HL-60 (cell line): ENCODE data around the gene VTI1A.

Source experiments
- DNase-seq, 2 experiments: peaks; one replicate each; pipeline ENCODE4 v3.0.0-alpha.2; 2010 to 2020; ENCODE audit warnings: low read depth in 1 of 2, low spot score in 1 of 2
- H3K27ac ChIP-seq: fragments of 250-450 bp; sonication (Bioruptor Pico); replicated peaks from 2 replicates; pipeline ENCODE4 v1.5.1; 2020; ENCODE audit warnings: mild to moderate bottlenecking, moderate library complexity
- H3K27me3 ChIP-seq: fragments of 250-450 bp; sonication (Bioruptor Pico); 2 replicates; pipeline ENCODE4 v1.5.1; 2021; ENCODE audit warnings: mild to moderate bottlenecking, moderate library complexity; ENCODE audit not compliant: insufficient read depth, poor library complexity, severe bottlenecking
- H3K4me3 ChIP-seq: replicated peaks from 2 replicates; pipeline ENCODE4 v1.5.1; 2011; ENCODE audit warnings: mild to moderate bottlenecking, control low read depth, low read length; ENCODE audit not compliant: insufficient read depth
- GABPA ChIP-seq: IDR thresholded peaks from 2 replicates; pipeline ENCODE4 v1.6.1; 2012; ENCODE audit warnings: low read depth
- POLR2AphosphoS5 ChIP-seq: IDR thresholded peaks from 2 replicates; pipeline ENCODE4 v1.6.1; 2012; ENCODE audit warnings: low read depth
- REST ChIP-seq: IDR thresholded peaks from 2 replicates; pipeline ENCODE4 v1.6.1; 2012; ENCODE audit warnings: low read depth; ENCODE audit not compliant: insufficient replicate concordance
- SPI1 ChIP-seq: IDR thresholded peaks from 2 replicates; pipeline ENCODE4 v1.6.1; 2012; ENCODE audit warnings: low read depth, mild to moderate bottlenecking, borderline replicate concordance
- TF ChIP-seq, protein P1 (sequence below): IDR thresholded peaks from one replicate; pipeline ENCODE4 v1.5.1; 2011; ENCODE audit warnings: low read length, control low read depth, inconsistent platforms; ENCODE audit not compliant: insufficient read depth

VTI1A gene

DNA sequence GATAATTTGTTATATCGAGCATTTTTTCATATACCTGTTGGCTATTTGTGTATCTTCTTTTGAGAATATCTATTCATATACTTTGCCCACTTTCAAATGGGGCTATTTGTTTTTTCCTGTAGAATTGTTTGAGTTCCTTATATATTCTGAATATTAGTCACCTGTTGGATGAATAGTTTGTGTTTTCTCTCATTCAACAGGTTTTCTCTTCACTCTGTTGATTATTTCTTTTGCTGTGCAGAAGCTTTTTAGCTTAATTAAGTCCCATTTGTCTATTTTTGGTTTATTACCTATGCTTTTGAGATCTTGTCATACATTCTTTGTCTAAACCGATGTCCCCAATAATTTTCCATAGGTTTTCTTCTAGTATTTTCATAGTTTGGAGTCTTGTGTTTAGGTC, 65.3 kb downstream of the VTI1A start:
- TF ChIP-seq GABPA = no peak
- no peak for TF ChIP-seq REST
- no peaks in the 10 kb centered on the region for H3K27me3 ChIP-seq
- H3K27ac ChIP-seq = no peak overlapping the region
- no peak for DNase-seq
- no peak overlapping the region for H3K4me3 ChIP-seq

GRCh38 chr10:112515126-112515525, 68.1 kb downstream of the VTI1A start:
- H3K27me3 ChIP-seq = no peaks in the 10 kb centered on the region
- no peak for DNase-seq
- TF ChIP-seq SPI1 (no peak), GABPA (no peak), POLR2AphosphoS5 (no peak), REST (no peak)
- TF ChIP-seq, protein P1, sequence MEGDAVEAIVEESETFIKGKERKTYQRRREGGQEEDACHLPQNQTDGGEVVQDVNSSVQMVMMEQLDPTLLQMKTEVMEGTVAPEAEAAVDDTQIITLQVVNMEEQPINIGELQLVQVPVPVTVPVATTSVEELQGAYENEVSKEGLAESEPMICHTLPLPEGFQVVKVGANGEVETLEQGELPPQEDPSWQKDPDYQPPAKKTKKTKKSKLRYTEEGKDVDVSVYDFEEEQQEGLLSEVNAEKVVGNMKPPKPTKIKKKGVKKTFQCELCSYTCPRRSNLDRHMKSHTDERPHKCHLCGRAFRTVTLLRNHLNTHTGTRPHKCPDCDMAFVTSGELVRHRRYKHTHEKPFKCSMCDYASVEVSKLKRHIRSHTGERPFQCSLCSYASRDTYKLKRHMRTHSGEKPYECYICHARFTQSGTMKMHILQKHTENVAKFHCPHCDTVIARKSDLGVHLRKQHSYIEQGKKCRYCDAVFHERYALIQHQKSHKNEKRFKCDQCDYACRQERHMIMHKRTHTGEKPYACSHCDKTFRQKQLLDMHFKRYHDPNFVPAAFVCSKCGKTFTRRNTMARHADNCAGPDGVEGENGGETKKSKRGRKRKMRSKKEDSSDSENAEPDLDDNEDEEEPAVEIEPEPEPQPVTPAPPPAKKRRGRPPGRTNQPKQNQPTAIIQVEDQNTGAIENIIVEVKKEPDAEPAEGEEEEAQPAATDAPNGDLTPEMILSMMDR = no peak
- no peak overlapping the region for H3K4me3 ChIP-seq
- H3K27ac ChIP-seq = no peak overlapping the region

- no peaks in the 10 kb centered on the region for H3K27me3 ChIP-seq
- no peak overlapping the region for H3K4me3 ChIP-seq
- TF ChIP-seq SPI1 = no peak
- TF ChIP-seq GABPA = no peak
- TF ChIP-seq REST = no peak
- no peak for TF ChIP-seq POLR2AphosphoS5
- H3K27ac ChIP-seq = no peak overlapping the region
- no peak for DNase-seq
Measured at GRCh38 chr10:112515852-112516251, 68.8 kb downstream of the VTI1A start.

DNA sequence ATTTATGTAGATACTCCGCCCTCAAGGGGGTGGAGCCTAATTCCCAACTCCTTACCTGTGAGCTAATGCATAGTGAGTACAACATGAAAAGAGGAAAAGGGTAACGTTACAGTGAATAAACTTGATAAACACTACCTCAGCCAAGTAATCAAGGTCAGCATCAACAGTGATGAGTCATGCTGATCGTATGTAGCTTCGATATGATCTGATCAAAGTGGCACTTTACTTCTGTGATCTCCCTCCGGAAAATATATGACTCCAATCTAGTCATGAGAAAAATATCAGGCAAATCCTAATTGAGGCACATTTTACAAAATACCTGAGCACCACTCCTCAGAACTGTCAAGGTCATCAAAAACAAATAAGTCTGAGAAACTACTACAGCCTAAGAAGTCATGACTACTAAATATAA, 70.4 kb downstream of the VTI1A start:
- no peak overlapping the region for H3K27ac ChIP-seq
- no peaks in the 10 kb centered on the region for H3K27me3 ChIP-seq
- no peak overlapping the region for H3K4me3 ChIP-seq
- no peak for DNase-seq
- TF ChIP-seq SPI1 = no peak
- no peak for TF ChIP-seq POLR2AphosphoS5
- TF ChIP-seq, protein P1 = no peak
- TF ChIP-seq GABPA = no peak
- TF ChIP-seq REST = no peak
